HL-60 (cell line): ENCODE results near the gene RNF111.
"Not testable (repeated sequence)": the region's sequence is repeated elsewhere in the genome, so short reads cannot be mapped to it uniquely, and the experiment has no call there.

Source experiments
- DNase-seq, 2 experiments: peaks; one replicate each; pipeline ENCODE4 v3.0.0-alpha.2; 2010 to 2020; ENCODE audit warnings: low read depth in 1 of 2, low spot score in 1 of 2
- H3K27ac ChIP-seq: fragments of 250-450 bp; sonication (Bioruptor Pico); replicated peaks from 2 replicates; pipeline ENCODE4 v1.5.1; 2020; ENCODE audit warnings: mild to moderate bottlenecking, moderate library complexity
- H3K27me3 ChIP-seq: fragments of 250-450 bp; sonication (Bioruptor Pico); 2 replicates; pipeline ENCODE4 v1.5.1; 2021; ENCODE audit warnings: mild to moderate bottlenecking, moderate library complexity; ENCODE audit not compliant: insufficient read depth, poor library complexity, severe bottlenecking
- H3K4me3 ChIP-seq: replicated peaks from 2 replicates; pipeline ENCODE4 v1.5.1; 2011; ENCODE audit warnings: mild to moderate bottlenecking, control low read depth, low read length; ENCODE audit not compliant: insufficient read depth
- CTCF ChIP-seq: IDR thresholded peaks from one replicate; pipeline ENCODE4 v1.5.1; 2011; ENCODE audit warnings: low read length, control low read depth, inconsistent platforms; ENCODE audit not compliant: insufficient read depth
- GABPA ChIP-seq: IDR thresholded peaks from 2 replicates; pipeline ENCODE4 v1.6.1; 2012; ENCODE audit warnings: low read depth
- POLR2AphosphoS5 ChIP-seq: IDR thresholded peaks from 2 replicates; pipeline ENCODE4 v1.6.1; 2012; ENCODE audit warnings: low read depth
- REST ChIP-seq: IDR thresholded peaks from 2 replicates; pipeline ENCODE4 v1.6.1; 2012; ENCODE audit warnings: low read depth; ENCODE audit not compliant: insufficient replicate concordance
- SPI1 ChIP-seq: IDR thresholded peaks from 2 replicates; pipeline ENCODE4 v1.6.1; 2012; ENCODE audit warnings: low read depth, mild to moderate bottlenecking, borderline replicate concordance

Gene RNF111

GRCh38 chr15:59120937-59121336, 133.5 kb downstream of the RNF111 start:
- Histone ChIP-seq H3K27me3 (no peaks in the 10 kb centered on the region), H3K27ac (peak overlapping the region; percentile 65), H3K4me3 (no peak overlapping the region)
- TF ChIP-seq REST (no peak), SPI1 (no peak), CTCF (no peak), GABPA (no peak), POLR2AphosphoS5 (no peak)
- DNase-seq, result no peak

- no peaks in the 10 kb centered on the region for H3K27me3 ChIP-seq
- DNase-seq, result no peak
- no peak for TF ChIP-seq SPI1
- no peak for TF ChIP-seq GABPA
- TF ChIP-seq POLR2AphosphoS5, result no peak
- no peak for TF ChIP-seq REST
- TF ChIP-seq CTCF, result no peak
- H3K27ac ChIP-seq, result no peak overlapping the region
- no peak overlapping the region for H3K4me3 ChIP-seq
These were observed 136.8 kb downstream of the RNF111 start for GRCh38 chr15:59124261-59124660.

GRCh38 chr15:59125683-59126082, 138.2 kb downstream of the RNF111 start:
- H3K27me3 ChIP-seq, H3K4me3 ChIP-seq, H3K27ac ChIP-seq, DNase-seq: not testable (repeated sequence)

GRCh38 chr15:59127255-59127654, 139.8 kb downstream of the RNF111 start:
- H3K27me3 ChIP-seq, H3K27ac ChIP-seq, DNase-seq, H3K4me3 ChIP-seq: not testable (repeated sequence)
- peak; percentile 84 for TF ChIP-seq SPI1

GRCh38 chr15:59131456-59131855, 144.0 kb downstream of the RNF111 start:
- TF ChIP-seq SPI1 (no peak), POLR2AphosphoS5 (no peak), REST (no peak), GABPA (no peak), CTCF (no peak)
- no peak for DNase-seq
- Histone ChIP-seq H3K4me3 (no peak overlapping the region), H3K27me3 (no peaks in the 10 kb centered on the region), H3K27ac (no peak overlapping the region)
